H9 (cell line): Measurements from ENCODE around the gene TNFAIP3. TPM values are rescaled to one million over a fixed set of nuclear protein-coding genes. Genes with fewer than 3 reads are reported as not detected.

ENCODE experiments used
- DNase-seq: peaks from one replicate; pipeline ENCODE4 v3.0.0-alpha.2; 2017
- H2AFZ ChIP-seq: one replicate; pipeline ENCODE4 v1.6.1; 2013; ENCODE audit warnings: mild to moderate bottlenecking, low read length, control low read depth, moderate library complexity
- H2AK5ac ChIP-seq: 2 replicates; pipeline ENCODE4 v1.6.1; 2013; ENCODE audit warnings: low read length, control low read depth, mixed read lengths; ENCODE audit not compliant: insufficient read length
- H2BK120ac ChIP-seq: one replicate; pipeline ENCODE4 v1.6.1; 2013; ENCODE audit warnings: low read depth, mild to moderate bottlenecking, low read length, control low read depth, inconsistent platforms; ENCODE audit not compliant: poor library complexity, severe bottlenecking
- H2BK12ac ChIP-seq: 2 replicates; pipeline ENCODE4 v1.6.1; 2013; ENCODE audit warnings: low read length, control low read depth, mixed read lengths, low read depth; ENCODE audit not compliant: insufficient read length
- H2BK15ac ChIP-seq: 2 replicates; pipeline ENCODE4 v1.6.1; 2013; ENCODE audit warnings: low read depth, low read length, control low read depth
- H2BK20ac ChIP-seq: one replicate; pipeline ENCODE4 v1.6.1; 2013; ENCODE audit warnings: low read depth, mild to moderate bottlenecking, low read length, control low read depth, inconsistent platforms; ENCODE audit not compliant: poor library complexity, severe bottlenecking
- H2BK5ac ChIP-seq: 2 replicates; pipeline ENCODE4 v1.6.1; 2013; ENCODE audit warnings: low read length, control low read depth, mixed read lengths; ENCODE audit not compliant: insufficient read length
- H3K14ac ChIP-seq: 2 replicates; pipeline ENCODE4 v1.6.1; 2013; ENCODE audit warnings: low read length, control low read depth; ENCODE audit not compliant: insufficient read depth
- H3K18ac ChIP-seq: 2 replicates; pipeline ENCODE4 v1.6.1; 2013; ENCODE audit warnings: low read depth, mild to moderate bottlenecking, mixed read lengths, low read length, control low read depth; ENCODE audit not compliant: insufficient read length
- H3K23ac ChIP-seq: 2 replicates; pipeline ENCODE4 v1.6.1; 2013; ENCODE audit warnings: low read length, control low read depth, mixed read lengths, low read depth; ENCODE audit not compliant: insufficient read length
- H3K23me2 ChIP-seq: 2 replicates; pipeline ENCODE4 v1.6.1; 2013; ENCODE audit warnings: low read depth, mild to moderate bottlenecking, mixed read lengths, low read length, control low read depth; ENCODE audit not compliant: insufficient read length, poor library complexity, severe bottlenecking
- H3K27ac ChIP-seq: 2 replicates; pipeline ENCODE4 v1.5.1; 2013; ENCODE audit warnings: low read length, control low read depth, mixed read lengths, low read depth; ENCODE audit not compliant: insufficient read length
- H3K27me3 ChIP-seq: 2 replicates; pipeline ENCODE4 v1.6.1; 2013; ENCODE audit warnings: low read length, control low read depth, inconsistent platforms; ENCODE audit not compliant: insufficient read depth
- H3K4ac ChIP-seq: 2 replicates; pipeline ENCODE4 v1.6.1; 2013; ENCODE audit warnings: low read depth, mild to moderate bottlenecking, control low read depth, inconsistent platforms, low read length, moderate library complexity
- H3K4me1 ChIP-seq: 2 replicates; pipeline ENCODE4 v1.6.1; 2013; ENCODE audit warnings: low read length, control low read depth, inconsistent platforms; ENCODE audit not compliant: insufficient read depth
- H3K4me2 ChIP-seq: 2 replicates; pipeline ENCODE4 v1.6.1; 2013; ENCODE audit warnings: low read length, control low read depth, mixed read lengths; ENCODE audit not compliant: insufficient read length, insufficient read depth
- H3K56ac ChIP-seq: 2 replicates; pipeline ENCODE4 v1.6.1; 2013; ENCODE audit warnings: low read depth, mild to moderate bottlenecking, mixed read lengths, low read length, control low read depth; ENCODE audit not compliant: insufficient read length
- H3K79me1 ChIP-seq: 2 replicates; pipeline ENCODE4 v1.6.1; 2013; ENCODE audit warnings: low read depth, mild to moderate bottlenecking, moderate library complexity, low read length, control low read depth, inconsistent platforms; ENCODE audit not compliant: insufficient read depth, poor library complexity, severe bottlenecking
- H3K79me2 ChIP-seq: 2 replicates; pipeline ENCODE4 v1.6.1; 2013; ENCODE audit warnings: low read length, control low read depth, inconsistent platforms; ENCODE audit not compliant: insufficient read depth
- H3K9ac ChIP-seq: 2 replicates; pipeline ENCODE4 v1.6.1; 2013; ENCODE audit warnings: low read length, control low read depth, mixed read lengths; ENCODE audit not compliant: insufficient read length; ENCODE audit errors: extremely low read depth
- H3K9me3 ChIP-seq: one replicate; pipeline ENCODE4 v1.6.1; 2013; ENCODE audit warnings: low read depth, low read length, inconsistent platforms; ENCODE audit not compliant: control insufficient read depth
- H3T11ph ChIP-seq: one replicate; pipeline ENCODE4 v1.6.1; 2013; ENCODE audit warnings: mild to moderate bottlenecking, low read length, control low read depth, inconsistent platforms
- H4K20me1 ChIP-seq: one replicate; pipeline ENCODE4 v1.6.1; 2013; ENCODE audit not compliant: control insufficient read depth, insufficient read length, insufficient read depth
- H4K5ac ChIP-seq: 2 replicates; pipeline ENCODE4 v1.6.1; 2013; ENCODE audit warnings: low read depth, mild to moderate bottlenecking, mixed read lengths, low read length, control low read depth; ENCODE audit not compliant: insufficient read length
- H4K8ac ChIP-seq: replicated peaks from 2 replicates; pipeline ENCODE4 v1.6.1; 2013; ENCODE audit warnings: low read length, control low read depth, mixed read lengths, low read depth; ENCODE audit not compliant: insufficient read length
- H4K91ac ChIP-seq: 2 replicates; pipeline ENCODE4 v1.6.1; 2013; ENCODE audit warnings: low read depth, mild to moderate bottlenecking, moderate library complexity, mixed read lengths, low read length, control low read depth; ENCODE audit not compliant: insufficient read length
- H3K27ac Mint-ChIP-seq, 3 experiments: 2 replicates in 2 of 3; 3 replicates in 1 of 3; pipeline ENCODE4 v1.8.0; 2020 to 2021; ENCODE audit warnings: mixed read lengths in 3 of 3, mild to moderate bottlenecking in 1 of 3, moderate library complexity in 1 of 3
- H3K27me3 Mint-ChIP-seq: 2 replicates; pipeline ENCODE4 v1.8.0; 2021; ENCODE audit warnings: low read depth, mild to moderate bottlenecking, moderate library complexity, mixed read lengths
- H3K36me3 Mint-ChIP-seq, 3 experiments: 2 replicates in 2 of 3; 3 replicates in 1 of 3; pipeline ENCODE4 v1.8.0; 2020 to 2021; ENCODE audit warnings: low read depth in 3 of 3, mixed read lengths in 3 of 3; ENCODE audit not compliant: insufficient read depth in 1 of 3
- H3K4me1 Mint-ChIP-seq, 2 experiments: 2 replicates each; pipeline ENCODE4 v1.8.0; 2020; ENCODE audit warnings: mixed read lengths in 2 of 2
- H3K4me3 Mint-ChIP-seq, 2 experiments: 2 replicates in 1 of 2; 3 replicates in 1 of 2; pipeline ENCODE4 v1.8.0; 2020 to 2021; ENCODE audit warnings: mild to moderate bottlenecking in 2 of 2, mixed read lengths in 2 of 2, moderate library complexity in 1 of 2
- H3K9me3 Mint-ChIP-seq, 2 experiments: 2 replicates in 1 of 2; 3 replicates in 1 of 2; pipeline ENCODE4 v1.8.0; 2020; ENCODE audit warnings: mild to moderate bottlenecking in 2 of 2, mixed read lengths in 2 of 2, moderate library complexity in 1 of 2
- WGBS: extraction: QIAGEN DNeasy Blood & Tissue Kit; methylation state at CpG from one replicate; pipeline ENCODE4 v1.1.7; 2013; ENCODE audit warnings: missing lambda C conversion rate, low lambda C conversion rate, mixed read lengths; ENCODE audit not compliant: insufficient read length; ENCODE audit errors: extremely low coverage; 5-methylcytosine and 5-hydroxymethylcytosine counted together
- total RNA-seq: library from RNA; stranded (reverse); gene quantifications from 2 replicates; pipeline ENCODE4 v1.2.1, GENCODE V29; 2021
- TF ChIP-seq, protein P1 (sequence below): fragments of 200-600 bp; sonication (generic); conservative IDR thresholded peaks from 3 replicates; pipeline ENCODE4 v1.8.0; 2021; ENCODE audit warnings: antibody characterized with exemption, mild to moderate bottlenecking

TNFAIP3 gene
- total RNA-seq, 1 experiment from 2014 or later: 3.7 TPM

DNA sequence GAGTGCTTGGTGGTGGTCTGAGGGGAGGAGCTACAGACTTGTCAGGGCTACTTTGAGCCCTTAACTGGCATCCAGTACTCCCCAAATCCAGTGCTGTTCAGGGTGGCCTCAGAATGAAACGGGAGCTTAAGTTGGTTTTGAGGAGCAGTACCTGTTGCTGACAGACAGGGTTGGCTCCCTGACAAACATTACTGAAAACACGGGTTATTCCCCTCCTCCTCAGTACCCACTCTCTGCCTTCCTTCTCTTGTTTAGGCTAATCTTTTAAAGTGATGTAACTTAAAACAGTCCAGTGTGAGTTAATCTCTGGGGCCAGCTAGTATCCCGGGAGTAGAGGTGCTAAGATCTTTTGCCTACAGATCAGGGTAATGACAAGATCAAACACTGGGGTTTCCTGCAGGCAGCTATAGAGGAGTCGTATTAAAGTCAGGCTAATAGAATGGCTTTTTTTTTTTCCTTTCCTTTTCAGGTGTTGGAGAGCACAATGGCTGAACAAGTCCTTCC, 3.7 kb downstream of the TNFAIP3 start:
- no peak overlapping the region for H2BK15ac ChIP-seq
- H2BK20ac ChIP-seq: no peak overlapping the region
- H4K20me1 ChIP-seq: no peaks in the 10 kb centered on the region
- TF ChIP-seq, protein P1, sequence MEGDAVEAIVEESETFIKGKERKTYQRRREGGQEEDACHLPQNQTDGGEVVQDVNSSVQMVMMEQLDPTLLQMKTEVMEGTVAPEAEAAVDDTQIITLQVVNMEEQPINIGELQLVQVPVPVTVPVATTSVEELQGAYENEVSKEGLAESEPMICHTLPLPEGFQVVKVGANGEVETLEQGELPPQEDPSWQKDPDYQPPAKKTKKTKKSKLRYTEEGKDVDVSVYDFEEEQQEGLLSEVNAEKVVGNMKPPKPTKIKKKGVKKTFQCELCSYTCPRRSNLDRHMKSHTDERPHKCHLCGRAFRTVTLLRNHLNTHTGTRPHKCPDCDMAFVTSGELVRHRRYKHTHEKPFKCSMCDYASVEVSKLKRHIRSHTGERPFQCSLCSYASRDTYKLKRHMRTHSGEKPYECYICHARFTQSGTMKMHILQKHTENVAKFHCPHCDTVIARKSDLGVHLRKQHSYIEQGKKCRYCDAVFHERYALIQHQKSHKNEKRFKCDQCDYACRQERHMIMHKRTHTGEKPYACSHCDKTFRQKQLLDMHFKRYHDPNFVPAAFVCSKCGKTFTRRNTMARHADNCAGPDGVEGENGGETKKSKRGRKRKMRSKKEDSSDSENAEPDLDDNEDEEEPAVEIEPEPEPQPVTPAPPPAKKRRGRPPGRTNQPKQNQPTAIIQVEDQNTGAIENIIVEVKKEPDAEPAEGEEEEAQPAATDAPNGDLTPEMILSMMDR: peak; percentile 17; the same call in 2 of the 3 replicates
- WGBS: no CpG with 5 or more reads among the region's 4 CpGs
- H4K91ac ChIP-seq: no peak overlapping the region
- H3K4me1 Mint-ChIP-seq: peaks cover 20 to 24% of the 10 kb centered on the region in 2 experiments
- H2BK12ac ChIP-seq: no peak overlapping the region
- H3K36me3 Mint-ChIP-seq: peaks cover 0 to 6% (median 0%) of the 10 kb centered on the region in 3 experiments; a peak in 2 of 7 replicates
- no peak overlapping the region for H3K27ac ChIP-seq
- no peak overlapping the region for H4K5ac ChIP-seq
- no peak overlapping the region for H2AFZ ChIP-seq
- no peaks in the 10 kb centered on the region; a peak in 1 of 5 replicates for H3K9me3 Mint-ChIP-seq
- H3K4me1 ChIP-seq: no peaks in the 10 kb centered on the region
- H2AK5ac ChIP-seq: no peak overlapping the region
- H2BK120ac ChIP-seq: no peak overlapping the region
- H4K8ac ChIP-seq: no peak overlapping the region
- no peaks in the 10 kb centered on the region for H3K9me3 ChIP-seq
- no peak overlapping the region for H2BK5ac ChIP-seq
- H3K14ac ChIP-seq: no peak overlapping the region
- H3K56ac ChIP-seq: no peak overlapping the region
- H3K4ac ChIP-seq: no peak overlapping the region
- H3K79me1 ChIP-seq: no peaks in the 10 kb centered on the region
- no peaks in the 10 kb centered on the region for H3K79me2 ChIP-seq
- no peak overlapping the region for H3T11ph ChIP-seq
- no peak overlapping the region for H3K23ac ChIP-seq
- no peak overlapping the region for H3K9ac ChIP-seq
- no peak overlapping the region; a peak in 1 of 7 replicates for H3K27ac Mint-ChIP-seq
- H3K4me2 ChIP-seq: no peak overlapping the region
- no peak overlapping the region for H3K18ac ChIP-seq
- no peak overlapping the region for H3K4me3 Mint-ChIP-seq
- H3K27me3 Mint-ChIP-seq: peaks cover 26% of the 10 kb centered on the region
- H3K27me3 ChIP-seq: no peaks in the 10 kb centered on the region; the same call in 1 of the 2 replicates
- DNase-seq: no peak
- peaks cover 15% of the 10 kb centered on the region for H3K23me2 ChIP-seq
